NCI-H1436 (cell line): ENCODE data around the gene JUNB.

ENCODE experiments used
- DNase-seq: peaks from one replicate; lab custom pipeline; 2025; lab: John Stamatoyannopoulos, UW

JUNB gene

GRCh38 chr19:12842511-12842910 is 51.2 kb downstream of the JUNB start:
- no peak for DNase-seq
